GM12864 (cell line): Measurements from ENCODE around the gene FMN1.

Experiments used
- DNase-seq: peaks from one replicate; pipeline ENCODE4 v3.0.0-alpha.2; 2011; ENCODE audit warnings: low read depth
- H3K4me3 ChIP-seq: 2 replicates; pipeline ENCODE4 v1.5.1; 2011; ENCODE audit warnings: mild to moderate bottlenecking, low read depth, low read length, control low read depth
- CTCF ChIP-seq: IDR thresholded peaks from 2 replicates; pipeline ENCODE4 v1.5.1; 2011; ENCODE audit warnings: low read depth, mild to moderate bottlenecking, moderate library complexity, low read length, control low read depth, inconsistent platforms; ENCODE audit errors: missing control alignments

Gene FMN1

GRCh38 chr15:33114374-33114717 is 80.2 kb downstream of the FMN1 start:
- H3K4me3 ChIP-seq = no peak overlapping the region
- no peak for DNase-seq
- no peak for TF ChIP-seq CTCF

- no peak for TF ChIP-seq CTCF
- no peak for DNase-seq
- no peak overlapping the region for H3K4me3 ChIP-seq
These were observed 80.7 kb downstream of the FMN1 start for GRCh38 chr15:33113666-33114373.

DNA sequence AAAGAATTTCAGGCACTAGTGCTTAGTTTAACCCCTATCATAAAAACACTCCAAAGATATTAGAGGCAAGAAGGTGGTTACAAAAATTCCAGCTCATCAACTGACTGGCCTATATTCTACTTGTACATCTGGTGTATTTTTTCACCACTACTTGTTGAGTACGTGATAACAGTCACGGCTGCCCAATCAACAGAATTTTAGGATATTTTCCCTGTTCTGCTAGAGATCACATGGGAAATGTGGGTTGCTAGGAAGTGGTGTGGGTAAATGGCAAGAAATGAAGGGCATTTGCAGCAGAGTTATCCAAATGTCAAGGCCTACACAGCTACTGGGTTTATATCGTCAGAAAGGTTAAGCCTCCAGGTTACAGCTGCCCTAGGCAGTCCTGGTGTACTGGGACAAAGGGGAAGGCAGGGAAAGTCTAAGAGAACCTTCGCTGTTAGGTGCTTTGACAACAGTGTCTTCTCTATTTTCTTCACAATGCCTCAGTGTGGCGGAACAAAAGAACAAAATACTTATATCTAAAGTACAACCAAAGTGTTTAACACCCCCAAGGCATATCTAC is 81.9 kb downstream of the FMN1 start:
- H3K4me3 ChIP-seq = no peak overlapping the region
- no peak for DNase-seq
- TF ChIP-seq CTCF = no peak

DNA sequence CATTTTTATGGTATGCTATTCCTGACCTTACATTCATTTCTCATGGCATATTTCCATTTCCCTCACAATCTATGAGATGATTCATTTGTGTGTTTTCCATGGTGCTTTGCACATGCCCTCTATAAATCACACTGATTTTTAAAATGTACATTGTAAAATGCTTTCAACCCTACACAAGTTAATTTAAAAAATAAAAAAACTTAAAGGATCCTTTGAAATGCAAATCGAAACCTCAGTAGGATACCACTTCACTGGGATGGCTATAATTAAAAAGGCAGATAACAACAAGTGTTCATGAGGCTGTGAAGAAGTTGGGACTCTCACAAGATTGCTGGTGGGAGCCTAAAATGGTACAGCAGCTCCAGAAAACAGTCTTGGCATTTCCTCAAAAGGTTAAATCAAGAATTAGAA is 83.5 kb downstream of the FMN1 start:
- no peak for DNase-seq
- TF ChIP-seq CTCF = no peak
- no peak overlapping the region for H3K4me3 ChIP-seq

GRCh38 chr15:33109345-33109744 is 85.2 kb downstream of the FMN1 start:
- no peak overlapping the region for H3K4me3 ChIP-seq
- no peak for DNase-seq
- no peak for TF ChIP-seq CTCF

DNA sequence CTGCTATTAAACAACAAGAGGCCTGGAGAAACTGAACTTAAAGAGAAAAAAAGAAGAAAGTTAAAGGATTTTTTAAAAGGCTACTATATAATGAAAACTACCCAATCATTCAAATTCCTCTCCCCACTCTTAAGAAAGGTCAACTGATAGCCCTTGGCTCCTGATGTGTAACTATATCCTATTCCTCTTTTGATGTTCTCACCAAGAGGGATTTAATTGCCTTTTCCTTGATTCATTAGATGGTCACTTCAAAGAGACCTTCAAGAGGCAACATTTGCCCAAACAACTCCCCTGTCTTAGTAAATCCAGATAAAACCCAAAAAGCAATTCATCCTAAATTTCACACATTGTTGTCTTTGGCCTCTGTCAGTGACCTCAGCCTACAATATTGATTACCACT is 86.0 kb downstream of the FMN1 start:
- no peak for DNase-seq
- no peak overlapping the region for H3K4me3 ChIP-seq
- TF ChIP-seq CTCF = no peak

GRCh38 chr15:33107950-33108349 is 86.6 kb downstream of the FMN1 start:
- no peak for DNase-seq

More at GRCh38 chr15:33107950-33108349, 86.6 kb downstream of the FMN1 start:
- no peak overlapping the region for H3K4me3 ChIP-seq
- TF ChIP-seq CTCF = no peak
